Activated CD8-positive, alpha-beta memory T cell treated with anti-CD3 and anti-CD28 coated beads, Interleukin-2, amount 50 U/mL, for 1 hour (primary cell): ENCODE results near the gene TIPIN.
"Not testable (repeated sequence)": the region's sequence is repeated elsewhere in the genome, so short reads cannot be mapped to it uniquely, and the experiment has no call there.

ENCODE experiments used
- DNase-seq: peaks from one replicate; pipeline ENCODE4 v3.0.0-alpha.2; 2020; ENCODE audit errors: extremely low read depth

The TIPIN gene

GRCh38 chr15:66386204-66387123 is 30.0 kb upstream of the TIPIN start, which contains the start of gene MAP2K1:
Gene MAP2K1, plus strand, starts transcription at chr15:66386912. Its CDS starts 436 bp downstream, at chr15:66387348.
- peak; percentile 96 for DNase-seq

GRCh38 chr15:66381376-66381775 is 24.9 kb upstream of the TIPIN start:
- not testable (repeated sequence) for DNase-seq

GRCh38 chr15:66378814-66379430 is 22.4 kb upstream of the TIPIN start:
- DNase-seq = no peak

- no peak for DNase-seq
Measured at GRCh38 chr15:66374179-66374578, 17.7 kb upstream of the TIPIN start.

- no peak for DNase-seq
Measured at GRCh38 chr15:66369773-66370651, 13.5 kb upstream of the TIPIN start.

- DNase-seq = no peak
Measured at GRCh38 chr15:66364944-66365528, 8.6 kb upstream of the TIPIN start.

GRCh38 chr15:66362776-66363175 is 6.3 kb upstream of the TIPIN start:
- DNase-seq = no peak

- not testable (repeated sequence) for DNase-seq
Measured at GRCh38 chr15:66361745-66362460, 5.4 kb upstream of the TIPIN start.

GRCh38 chr15:66359740-66360139 is 3.3 kb upstream of the TIPIN start:
- DNase-seq = no peak

- no peak for DNase-seq
Measured at GRCh38 chr15:66356077-66356358, 467 bp downstream of the TIPIN start.

GRCh38 chr15:66348530-66348929 is 8.0 kb downstream of the TIPIN start:
- DNase-seq = not testable (repeated sequence)

- no peak for DNase-seq
Measured at GRCh38 chr15:66328771-66329170, 27.7 kb downstream of the TIPIN start.

- DNase-seq = no peak
Measured at GRCh38 chr15:66327736-66328135, 28.7 kb downstream of the TIPIN start.

GRCh38 chr15:66326051-66326450 is 30.4 kb downstream of the TIPIN start:
- no peak for DNase-seq

- DNase-seq = no peak
Measured at GRCh38 chr15:66323312-66323928, 33.1 kb downstream of the TIPIN start.

- no peak for DNase-seq
Measured at GRCh38 chr15:66312144-66312543, 44.3 kb downstream of the TIPIN start.

GRCh38 chr15:66310786-66311185 is 45.7 kb downstream of the TIPIN start:
- DNase-seq = no peak

- DNase-seq = no peak
Measured at GRCh38 chr15:66309828-66310227, 46.7 kb downstream of the TIPIN start.

GRCh38 chr15:66308531-66308930 is 48.0 kb downstream of the TIPIN start:
- no peak for DNase-seq

GRCh38 chr15:66306381-66306780 is 50.1 kb downstream of the TIPIN start:
- no peak for DNase-seq

- not testable (repeated sequence) for DNase-seq
Measured at GRCh38 chr15:66304425-66304824, 52.1 kb downstream of the TIPIN start.
